Measurements from ENCODE around the gene PLXNA2. TPM values are rescaled to one million over a fixed set of nuclear protein-coding genes. Genes with fewer than 3 reads are reported as not detected.

PLXNA2 gene
- total RNA-seq, 1 donor from 2014 or later = 1.7 TPM

- Mint-ChIP-seq H3K4me1 (peaks cover 34% of the 10 kb centered on the region), H3K36me3 (peaks cover 31% of the 10 kb centered on the region), H3K27ac (no peak overlapping the region), H3K4me3 (no peak overlapping the region), H3K9me3 (no peaks in the 10 kb centered on the region), H3K27me3 (ENCODE audit: insufficient read depth, low read depth) (no peaks in the 10 kb centered on the region)
- Histone ChIP-seq H3F3A (ENCODE audit: low read depth) (no peaks in the 10 kb centered on the region), H3K4me1 (peaks cover 13% of the 10 kb centered on the region), H3K36me3 (no peaks in the 10 kb centered on the region), H3K9ac (no peak overlapping the region), H3K4me3 (no peak overlapping the region), H2AFZ (replicated peaks) (no peak overlapping the region), H4K20me1 (ENCODE audit: low read depth) (no peaks in the 10 kb centered on the region), H3K27ac (no peak overlapping the region), H3K4me2 (no peak overlapping the region), H3K9me3 (ENCODE audit: low read depth) (no peaks in the 10 kb centered on the region), H3K79me2 (ENCODE audit: low read depth) (no peaks in the 10 kb centered on the region), H3K27me3 (no peaks in the 10 kb centered on the region)
- TF ChIP-seq EZH2 (IDR thresholded peaks at IDR 0.05) (no peak), CTCF (IDR thresholded peaks at IDR 0.05) (no peak), EZH2phosphoT487 (IDR thresholded peaks at IDR 0.05) (no peak)
- DNase-seq (ENCODE audit: low spot score) = no peak
Measured at GRCh38 chr1:208093046-208093445, 151.1 kb downstream of the PLXNA2 start.

- H3K27ac Mint-ChIP-seq = peak overlapping the region; percentile 78
- H3K27me3 Mint-ChIP-seq (ENCODE audit: insufficient read depth, low read depth) = peaks cover 2% of the 10 kb centered on the region
- Histone ChIP-seq H3K4me1 (peaks cover 13% of the 10 kb centered on the region), H3K27me3 (no peaks in the 10 kb centered on the region), H3K27ac (no peak overlapping the region), H4K20me1 (ENCODE audit: low read depth) (no peaks in the 10 kb centered on the region), H3K4me3 (no peak overlapping the region), H3K36me3 (no peaks in the 10 kb centered on the region), H3K9me3 (ENCODE audit: low read depth) (no peaks in the 10 kb centered on the region), H3F3A (ENCODE audit: low read depth) (no peaks in the 10 kb centered on the region), H3K9ac (no peak overlapping the region), H3K4me2 (no peak overlapping the region), H2AFZ (replicated peaks) (no peak overlapping the region), H3K79me2 (ENCODE audit: low read depth) (no peaks in the 10 kb centered on the region)
- peaks cover 35% of the 10 kb centered on the region for H3K36me3 Mint-ChIP-seq
- H3K9me3 Mint-ChIP-seq = no peaks in the 10 kb centered on the region
- TF ChIP-seq EZH2 (IDR thresholded peaks at IDR 0.05) (no peak), EZH2phosphoT487 (IDR thresholded peaks at IDR 0.05) (no peak), CTCF (IDR thresholded peaks at IDR 0.05) (no peak)
- H3K4me3 Mint-ChIP-seq = peak overlapping the region; percentile 21
- no peak for DNase-seq (ENCODE audit: low spot score)
- H3K4me1 Mint-ChIP-seq = peaks cover 49% of the 10 kb centered on the region
Measured at GRCh38 chr1:208090388-208091301, 153.5 kb downstream of the PLXNA2 start.

GRCh38 chr1:208089761-208090370 is 154.3 kb downstream of the PLXNA2 start:
- Histone ChIP-seq H3K27ac (no peak overlapping the region), H3K27me3 (no peaks in the 10 kb centered on the region), H3K9me3 (ENCODE audit: low read depth) (no peaks in the 10 kb centered on the region), H3K4me3 (no peak overlapping the region), H2AFZ (replicated peaks) (no peak overlapping the region), H3F3A (ENCODE audit: low read depth) (no peaks in the 10 kb centered on the region), H3K4me1 (peaks cover 13% of the 10 kb centered on the region), H3K36me3 (no peaks in the 10 kb centered on the region), H3K79me2 (ENCODE audit: low read depth) (no peaks in the 10 kb centered on the region), H4K20me1 (ENCODE audit: low read depth) (no peaks in the 10 kb centered on the region), H3K9ac (no peak overlapping the region), H3K4me2 (no peak overlapping the region)
- Mint-ChIP-seq H3K4me3 (no peak overlapping the region), H3K4me1 (peaks cover 57% of the 10 kb centered on the region), H3K27me3 (ENCODE audit: insufficient read depth, low read depth) (peaks cover 2% of the 10 kb centered on the region), H3K27ac (peak overlapping the region; percentile 79), H3K9me3 (no peaks in the 10 kb centered on the region), H3K36me3 (peaks cover 38% of the 10 kb centered on the region)
- DNase-seq (ENCODE audit: low spot score) = no peak
- no peak for TF ChIP-seq EZH2 (IDR thresholded peaks at IDR 0.05)
- TF ChIP-seq CTCF (IDR thresholded peaks at IDR 0.05) = no peak
- TF ChIP-seq EZH2phosphoT487 (IDR thresholded peaks at IDR 0.05) = no peak
